GM18520 (cell line): ENCODE data around the gene CLIP4.
A peak's percentile ranks its signal among the peaks of the same experiment; 100 is the strongest.
"Not testable (repeated sequence)": the region's sequence is repeated elsewhere in the genome, so short reads cannot be mapped to it uniquely, and the experiment has no call there.

Experiments used
- ATAC-seq: cut with Tn5 transposase; IDR thresholded peaks from one replicate; pipeline ENCODE4 v1.9.1; 2021; ENCODE audit not compliant: unreplicated experiment

The CLIP4 gene

GRCh38 chr2:29114946-29115609, at the start of gene CLIP4:
Gene CLIP4, plus strand, starts transcription at chr2:29115415. Its CDS starts 5,974 bp downstream, at chr2:29121389.
- peak; percentile 27 for ATAC-seq

- ATAC-seq: no peak
Observed at GRCh38 chr2:29066271-29066860, 48.8 kb upstream of the CLIP4 start.

GRCh38 chr2:29066997-29067605, 48.1 kb upstream of the CLIP4 start:
- no peak for ATAC-seq

- no peak for ATAC-seq
Observed at GRCh38 chr2:29068513-29068912, 46.7 kb upstream of the CLIP4 start.

- ATAC-seq: no peak
Observed at GRCh38 chr2:29070526-29070925, 44.7 kb upstream of the CLIP4 start.

- no peak for ATAC-seq
Observed at GRCh38 chr2:29071032-29071975, 43.9 kb upstream of the CLIP4 start.

- no peak for ATAC-seq
Observed at GRCh38 chr2:29072251-29072650, 43.0 kb upstream of the CLIP4 start.

- ATAC-seq: no peak
Observed at GRCh38 chr2:29072971-29073725, 42.1 kb upstream of the CLIP4 start.

GRCh38 chr2:29073933-29074332, 41.3 kb upstream of the CLIP4 start:
- no peak for ATAC-seq

- ATAC-seq: no peak
Observed at GRCh38 chr2:29074411-29074810, 40.8 kb upstream of the CLIP4 start, which contains the start of gene PCARE. Gene PCARE, minus strand, starts transcription at chr2:29074523. Its CDS starts 262 bp downstream, at chr2:29074261.

GRCh38 chr2:29075894-29076705, 39.1 kb upstream of the CLIP4 start:
- ATAC-seq: no peak

- no peak for ATAC-seq
Observed at GRCh38 chr2:29079887-29080286, 35.3 kb upstream of the CLIP4 start.

GRCh38 chr2:29080886-29081743, 34.1 kb upstream of the CLIP4 start:
- no peak for ATAC-seq

- no peak for ATAC-seq
Observed at GRCh38 chr2:29082804-29083495, 32.3 kb upstream of the CLIP4 start.

GRCh38 chr2:29084554-29084953, 30.7 kb upstream of the CLIP4 start:
- ATAC-seq: no peak

- ATAC-seq: not testable (repeated sequence)
Observed at GRCh38 chr2:29090311-29090710, 24.9 kb upstream of the CLIP4 start.

GRCh38 chr2:29096969-29097368, 18.2 kb upstream of the CLIP4 start:
- no peak for ATAC-seq

GRCh38 chr2:29097569-29097968, 17.6 kb upstream of the CLIP4 start:
- ATAC-seq: no peak
